Measurements from ENCODE around the gene STAMBPL1.

The STAMBPL1 gene

GRCh38 chr10:88958721-88959120 is 78.7 kb downstream of the STAMBPL1 start:
- DNase-seq (ENCODE audit: low read depth, low spot score): no peak
- no peak overlapping the region for H3K4me3 ChIP-seq (ENCODE audit: low read depth, low read length)
- in situ Hi-C loops (cut with HindIII; ENCODE audit: low sequenced_read_pairs): no loop called here
- no peak for TF ChIP-seq CTCF (IDR thresholded peaks at IDR 0.05; ENCODE audit: low read depth, low read length)

GRCh38 chr10:88960802-88961201 is 80.8 kb downstream of the STAMBPL1 start:
- DNase-seq (ENCODE audit: low read depth, low spot score): no peak
- in situ Hi-C loops (cut with HindIII; ENCODE audit: low sequenced_read_pairs): no loop called here
- no peak overlapping the region for H3K4me3 ChIP-seq (ENCODE audit: low read depth, low read length)
- TF ChIP-seq CTCF (IDR thresholded peaks at IDR 0.05; ENCODE audit: low read depth, low read length): no peak

- DNase-seq (ENCODE audit: low read depth, low spot score): no peak
- in situ Hi-C loops (cut with HindIII; ENCODE audit: low sequenced_read_pairs): no loop called here
- TF ChIP-seq CTCF (IDR thresholded peaks at IDR 0.05; ENCODE audit: low read depth, low read length): no peak
- no peak overlapping the region for H3K4me3 ChIP-seq (ENCODE audit: low read depth, low read length)
Observed at GRCh38 chr10:88961266-88961665, 81.2 kb downstream of the STAMBPL1 start.

GRCh38 chr10:88962336-88962735 is 82.3 kb downstream of the STAMBPL1 start:
- H3K4me3 ChIP-seq (ENCODE audit: low read depth, low read length): no peak overlapping the region
- in situ Hi-C loops (cut with HindIII; ENCODE audit: low sequenced_read_pairs): no loop called here
- TF ChIP-seq CTCF (IDR thresholded peaks at IDR 0.05; ENCODE audit: low read depth, low read length): no peak
- DNase-seq (ENCODE audit: low read depth, low spot score): no peak

GRCh38 chr10:88963318-88963717 is 83.3 kb downstream of the STAMBPL1 start:
- H3K4me3 ChIP-seq (ENCODE audit: low read depth, low read length): no peak overlapping the region
- in situ Hi-C loops (cut with HindIII; ENCODE audit: low sequenced_read_pairs): no loop called here
- no peak for DNase-seq (ENCODE audit: low read depth, low spot score)
- no peak for TF ChIP-seq CTCF (IDR thresholded peaks at IDR 0.05; ENCODE audit: low read depth, low read length)

GRCh38 chr10:88964360-88964759 is 84.3 kb downstream of the STAMBPL1 start:
- TF ChIP-seq CTCF (IDR thresholded peaks at IDR 0.05; ENCODE audit: low read depth, low read length): no peak
- H3K4me3 ChIP-seq (ENCODE audit: low read depth, low read length): no peak overlapping the region
- in situ Hi-C loops (cut with HindIII; ENCODE audit: low sequenced_read_pairs): no loop called here
- DNase-seq (ENCODE audit: low read depth, low spot score): no peak

- no peak for TF ChIP-seq CTCF (IDR thresholded peaks at IDR 0.05; ENCODE audit: low read depth, low read length)
- in situ Hi-C loops (cut with HindIII; ENCODE audit: low sequenced_read_pairs): no loop called here
- no peak for DNase-seq (ENCODE audit: low read depth, low spot score)
- H3K4me3 ChIP-seq (ENCODE audit: low read depth, low read length): no peak overlapping the region
Observed at GRCh38 chr10:88964869-88965415, 84.9 kb downstream of the STAMBPL1 start.
